Measurements from ENCODE around the gene CFL1. TPM values are rescaled to one million over a fixed set of nuclear protein-coding genes. Genes with fewer than 3 reads are reported as not detected.
A peak's percentile ranks its signal among the peaks of the same experiment; 100 is the strongest.

CFL1 gene
- total and polyA plus RNA-seq, 2 of the 4 experiments (the other 2 are of a cell fraction), result 960 to 2,231 TPM

DNA sequence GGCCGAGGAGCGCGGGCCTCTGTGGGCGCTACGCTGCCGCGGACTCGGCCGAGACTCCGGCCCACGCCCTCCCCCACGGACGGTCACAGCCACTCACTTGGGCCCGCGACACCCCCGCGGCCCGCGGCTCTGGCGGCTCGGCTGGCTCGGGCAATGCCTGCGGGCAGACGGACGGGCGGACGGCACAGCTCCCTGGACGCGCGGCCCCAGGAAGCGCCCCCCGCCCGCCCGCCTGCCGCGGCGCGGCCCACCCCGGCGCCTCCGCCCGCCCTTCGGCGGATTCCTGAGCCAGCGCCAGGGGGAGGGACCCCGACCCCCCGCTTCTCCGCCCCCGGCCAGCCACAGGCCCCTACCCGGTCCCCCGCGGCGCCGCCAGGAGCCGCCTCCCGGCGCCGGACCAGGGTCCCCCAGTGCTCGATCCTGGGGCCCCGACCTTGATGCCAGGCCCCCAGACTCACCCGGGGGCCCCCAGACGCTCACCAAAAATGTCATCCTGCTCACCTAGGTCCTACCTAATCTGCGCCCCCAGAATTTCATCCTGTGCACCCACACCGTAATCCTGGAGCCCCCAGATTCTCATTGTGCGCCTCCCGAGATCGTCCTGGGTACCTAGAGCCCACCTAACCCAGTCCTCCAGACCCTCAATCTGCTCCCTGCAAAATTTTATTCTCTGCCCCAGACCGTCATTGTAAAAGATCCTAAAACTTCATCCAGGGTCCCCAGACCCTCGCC is 14.8 kb upstream of the CFL1 start, which contains the start of gene EFEMP2:
TSS of gene EFEMP2 (minus strand) at position 215 of the 732 bp plus-strand sequence. CDS start 446 bp downstream, outside the sequence.
- ChIA-PET CTCF (interaction anchor here (1.1 to 2.1 kb wide), 3 partner anchors 12 to 16 kb away, joined by 3 to 8 read pairs (median 5); partner anchors contain the start of genes FIBP and MUS81), POLR2A (ENCODE audit: unreplicated experiment) (interaction anchor here (1.1 kb wide), 1 partner anchor 10 kb away, joined by 5 read pairs; no protein-coding TSS in a partner anchor)
- Histone ChIP-seq H3K4me2 (ENCODE audit: low read depth, low read length) (peak within 1 kb of the TSS; percentile 99), H2BK20ac (ENCODE audit: low read depth, low read length) (peak within 1 kb of the TSS; percentile 51; the same call in 1 of the 2 replicates), H2BK120ac (ENCODE audit: low read depth, low read length) (peak within 1 kb of the TSS; percentile 81), H3K14ac (replicated peaks; ENCODE audit: low read depth, low read length) (peak within 1 kb of the TSS; percentile 99), H2BK15ac (ENCODE audit: low read depth, low read length) (peak within 1 kb of the TSS; percentile 53; the same call in 1 of the 3 replicates), H3K18ac (ENCODE audit: low read depth, low read length) (peak within 1 kb of the TSS; percentile 85), H3K27ac (ENCODE audit: insufficient read depth, low read length) (peak within 1 kb of the TSS; percentile 99), H3K4me3 (ENCODE audit: insufficient read depth, low read depth, low read length) (peak within 1 kb of the TSS; percentile 89), H4K91ac (ENCODE audit: insufficient read depth, low read depth, low read length) (peak within 1 kb of the TSS; percentile 99), H3K56ac (ENCODE audit: extremely low read depth, insufficient read depth, low read length) (peak within 1 kb of the TSS; percentile 98), H3K4me1 (ENCODE audit: control insufficient read depth, insufficient read depth, low read length) (peaks cover 14% of the 10 kb centered on the region), H3K36me3 (ENCODE audit: control insufficient read depth, insufficient read depth, low read length) (peaks cover 33% of the 10 kb centered on the region), H3K27me3 (ENCODE audit: control insufficient read depth, insufficient read depth, low read length) (no peaks in the 10 kb centered on the region), H3K23ac (ENCODE audit: low read depth, low read length) (peak within 1 kb of the TSS; percentile 99), H3K9me3 (ENCODE audit: control insufficient read depth, insufficient read depth, low read length) (no peaks in the 10 kb centered on the region), H4K20me1 (ENCODE audit: insufficient read depth, low read length) (peaks cover 20% of the 10 kb centered on the region), H3K9me1 (ENCODE audit: insufficient read depth, low read length) (0 out of 2 replicates have a peak, but pooled peaks cover 5% of the 10 kb centered on the region), H2AFZ (replicated peaks; ENCODE audit: low read length, poor library complexity) (peak within 1 kb of the TSS; percentile 94), H2AK9ac (replicated peaks; ENCODE audit: low read depth, low read length, poor library complexity) (peak within 1 kb of the TSS; percentile 100), H3K4ac (ENCODE audit: low read depth, low read length) (peak within 1 kb of the TSS; percentile 100), H4K8ac (ENCODE audit: low read depth in 2 of 2, low read length in 2 of 2) (peak within 1 kb of the TSS; percentile 91 to 94), H4K5ac (ENCODE audit: low read depth, low read length) (peak within 1 kb of the TSS; percentile 96), H3K79me1 (ENCODE audit: low read depth in 1 of 2, low read length in 2 of 2) (peaks cover 15 to 50% of the 10 kb centered on the region in 2 experiments), H2BK5ac (ENCODE audit: low read depth, low read length, poor library complexity, severe bottlenecking) (peak within 1 kb of the TSS; percentile 98), H3K9ac (ENCODE audit: low read depth, low read length) (peak within 1 kb of the TSS; percentile 98), H2AK5ac (ENCODE audit: low read depth, low read length) (peak within 1 kb of the TSS; percentile 100)
- in situ Hi-C loops (cut with MboI; ENCODE audit: low sequenced_read_pairs) (no loop called here), dilution Hi-C loops (cut with HindIII; ENCODE audit: low sequenced_read_pairs, unreplicated experiment) (no loop called here), intact Hi-C loops (cut with micrococcal nuclease) (no loop called here)
- TF ChIP-seq MAZ (IDR thresholded peaks at IDR 0.05; ENCODE audit: borderline replicate concordance, low read depth, low read length), result peak; percentile 60; the same call in 1 of the 2 replicates
- TF ChIP-seq CTCF (conservative IDR thresholded peaks at IDR 0.05; ENCODE audit: low read depth, low read length), result no peak
- TF ChIP-seq, protein P1, sequence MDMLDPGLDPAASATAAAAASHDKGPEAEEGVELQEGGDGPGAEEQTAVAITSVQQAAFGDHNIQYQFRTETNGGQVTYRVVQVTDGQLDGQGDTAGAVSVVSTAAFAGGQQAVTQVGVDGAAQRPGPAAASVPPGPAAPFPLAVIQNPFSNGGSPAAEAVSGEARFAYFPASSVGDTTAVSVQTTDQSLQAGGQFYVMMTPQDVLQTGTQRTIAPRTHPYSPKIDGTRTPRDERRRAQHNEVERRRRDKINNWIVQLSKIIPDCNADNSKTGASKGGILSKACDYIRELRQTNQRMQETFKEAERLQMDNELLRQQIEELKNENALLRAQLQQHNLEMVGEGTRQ (IDR thresholded peaks at IDR 0.05; ENCODE audit: low read depth, low read length), result no peak
- ATAC-seq (ENCODE audit: low read depth) (peak; percentile 47), DNase-seq (no peak)
- 1% methylated on average over 23 of the region's 69 CpGs; no CpG with 5 or more reads in 1 of the 2 experiments for WGBS, 2 experiments (ENCODE audit: extremely low coverage in 2 of 2, insufficient read length in 1 of 2)
- no TSS peak for BruUV-seq (replicated peaks)
